ENCODE results near the gene PTPN23. TPM values are rescaled to one million over a fixed set of nuclear protein-coding genes. Genes with fewer than 3 reads are reported as not detected.

The PTPN23 gene
- total RNA-seq, 1 experiment from 2014 or later, result 53.5 TPM

DNA sequence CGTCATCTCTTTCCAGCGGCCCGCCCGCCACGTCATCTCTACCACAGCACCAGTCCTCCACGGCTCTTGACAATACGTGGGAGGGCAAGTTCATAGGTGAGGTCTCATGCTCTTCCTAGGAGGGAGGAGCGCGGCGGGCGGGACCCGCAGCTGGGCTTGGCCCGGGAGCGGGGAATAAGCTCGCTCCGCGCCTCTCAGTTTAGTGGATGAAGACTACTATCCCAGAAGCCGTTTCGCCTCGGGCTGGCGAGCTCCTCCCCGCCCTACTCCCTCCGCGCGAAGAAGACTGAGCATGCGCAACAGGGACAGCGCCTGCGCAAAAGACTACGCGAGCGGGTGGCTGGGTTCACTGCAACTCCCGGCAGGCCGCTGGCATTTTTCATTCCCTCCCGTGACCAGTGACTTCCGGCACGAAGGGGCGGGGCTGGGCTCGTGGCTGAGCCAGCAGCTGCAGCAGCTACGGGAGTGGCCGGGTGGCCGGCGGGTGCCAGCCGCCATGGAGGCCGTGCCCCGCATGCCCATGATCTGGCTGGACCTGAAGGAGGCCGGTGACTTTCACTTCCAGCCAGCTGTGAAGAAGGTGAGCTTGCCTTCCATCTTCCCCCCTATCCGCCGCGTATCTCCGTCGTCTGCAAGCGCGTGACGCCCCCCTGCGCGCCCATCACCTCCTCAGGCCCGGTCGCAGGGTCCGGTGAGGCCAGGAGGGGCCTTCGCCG is at the start of gene PTPN23 (continued):
- TF ChIP-seq, protein P1, sequence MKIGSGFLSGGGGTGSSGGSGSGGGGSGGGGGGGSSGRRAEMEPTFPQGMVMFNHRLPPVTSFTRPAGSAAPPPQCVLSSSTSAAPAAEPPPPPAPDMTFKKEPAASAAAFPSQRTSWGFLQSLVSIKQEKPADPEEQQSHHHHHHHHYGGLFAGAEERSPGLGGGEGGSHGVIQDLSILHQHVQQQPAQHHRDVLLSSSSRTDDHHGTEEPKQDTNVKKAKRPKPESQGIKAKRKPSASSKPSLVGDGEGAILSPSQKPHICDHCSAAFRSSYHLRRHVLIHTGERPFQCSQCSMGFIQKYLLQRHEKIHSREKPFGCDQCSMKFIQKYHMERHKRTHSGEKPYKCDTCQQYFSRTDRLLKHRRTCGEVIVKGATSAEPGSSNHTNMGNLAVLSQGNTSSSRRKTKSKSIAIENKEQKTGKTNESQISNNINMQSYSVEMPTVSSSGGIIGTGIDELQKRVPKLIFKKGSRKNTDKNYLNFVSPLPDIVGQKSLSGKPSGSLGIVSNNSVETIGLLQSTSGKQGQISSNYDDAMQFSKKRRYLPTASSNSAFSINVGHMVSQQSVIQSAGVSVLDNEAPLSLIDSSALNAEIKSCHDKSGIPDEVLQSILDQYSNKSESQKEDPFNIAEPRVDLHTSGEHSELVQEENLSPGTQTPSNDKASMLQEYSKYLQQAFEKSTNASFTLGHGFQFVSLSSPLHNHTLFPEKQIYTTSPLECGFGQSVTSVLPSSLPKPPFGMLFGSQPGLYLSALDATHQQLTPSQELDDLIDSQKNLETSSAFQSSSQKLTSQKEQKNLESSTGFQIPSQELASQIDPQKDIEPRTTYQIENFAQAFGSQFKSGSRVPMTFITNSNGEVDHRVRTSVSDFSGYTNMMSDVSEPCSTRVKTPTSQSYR (CRISPR knock-in tag; IDR thresholded peaks at IDR 0.05), result no peak
- TF ChIP-seq, protein P2, sequence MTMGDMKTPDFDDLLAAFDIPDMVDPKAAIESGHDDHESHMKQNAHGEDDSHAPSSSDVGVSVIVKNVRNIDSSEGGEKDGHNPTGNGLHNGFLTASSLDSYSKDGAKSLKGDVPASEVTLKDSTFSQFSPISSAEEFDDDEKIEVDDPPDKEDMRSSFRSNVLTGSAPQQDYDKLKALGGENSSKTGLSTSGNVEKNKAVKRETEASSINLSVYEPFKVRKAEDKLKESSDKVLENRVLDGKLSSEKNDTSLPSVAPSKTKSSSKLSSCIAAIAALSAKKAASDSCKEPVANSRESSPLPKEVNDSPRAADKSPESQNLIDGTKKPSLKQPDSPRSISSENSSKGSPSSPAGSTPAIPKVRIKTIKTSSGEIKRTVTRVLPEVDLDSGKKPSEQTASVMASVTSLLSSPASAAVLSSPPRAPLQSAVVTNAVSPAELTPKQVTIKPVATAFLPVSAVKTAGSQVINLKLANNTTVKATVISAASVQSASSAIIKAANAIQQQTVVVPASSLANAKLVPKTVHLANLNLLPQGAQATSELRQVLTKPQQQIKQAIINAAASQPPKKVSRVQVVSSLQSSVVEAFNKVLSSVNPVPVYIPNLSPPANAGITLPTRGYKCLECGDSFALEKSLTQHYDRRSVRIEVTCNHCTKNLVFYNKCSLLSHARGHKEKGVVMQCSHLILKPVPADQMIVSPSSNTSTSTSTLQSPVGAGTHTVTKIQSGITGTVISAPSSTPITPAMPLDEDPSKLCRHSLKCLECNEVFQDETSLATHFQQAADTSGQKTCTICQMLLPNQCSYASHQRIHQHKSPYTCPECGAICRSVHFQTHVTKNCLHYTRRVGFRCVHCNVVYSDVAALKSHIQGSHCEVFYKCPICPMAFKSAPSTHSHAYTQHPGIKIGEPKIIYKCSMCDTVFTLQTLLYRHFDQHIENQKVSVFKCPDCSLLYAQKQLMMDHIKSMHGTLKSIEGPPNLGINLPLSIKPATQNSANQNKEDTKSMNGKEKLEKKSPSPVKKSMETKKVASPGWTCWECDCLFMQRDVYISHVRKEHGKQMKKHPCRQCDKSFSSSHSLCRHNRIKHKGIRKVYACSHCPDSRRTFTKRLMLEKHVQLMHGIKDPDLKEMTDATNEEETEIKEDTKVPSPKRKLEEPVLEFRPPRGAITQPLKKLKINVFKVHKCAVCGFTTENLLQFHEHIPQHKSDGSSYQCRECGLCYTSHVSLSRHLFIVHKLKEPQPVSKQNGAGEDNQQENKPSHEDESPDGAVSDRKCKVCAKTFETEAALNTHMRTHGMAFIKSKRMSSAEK (CRISPR knock-in tag; IDR thresholded peaks at IDR 0.05; ENCODE audit: borderline replicate concordance), result no peak
- TF ChIP-seq FOXP1 (CRISPR knock-in tag; IDR thresholded peaks at IDR 0.05; ENCODE audit: borderline replicate concordance) (peak; percentile 74; the same call in 1 of the 2 replicates), TCF7 (CRISPR knock-in tag; IDR thresholded peaks at IDR 0.05; ENCODE audit: low read depth) (no peak), ZNF263 (CRISPR knock-in tag; IDR thresholded peaks at IDR 0.05; ENCODE audit: low read depth) (peak; percentile 63; the same call in 1 of the 2 replicates), SP1 (CRISPR knock-in tag; conservative IDR thresholded peaks at IDR 0.05) (peak; percentile 79; the same call in 1 of the 2 replicates), CREM (CRISPR knock-in tag; IDR thresholded peaks at IDR 0.05) (no peak), GTF2I (CRISPR knock-in tag; conservative IDR thresholded peaks at IDR 0.05) (no peak), ELF4 (CRISPR knock-in tag; IDR thresholded peaks at IDR 0.05; ENCODE audit: low read depth) (no peak), NR2C2 (CRISPR knock-in tag; IDR thresholded peaks at IDR 0.05) (no peak), ZNF121 (CRISPR knock-in tag; IDR thresholded peaks at IDR 0.05) (no peak), EMX1 (CRISPR knock-in tag; IDR thresholded peaks at IDR 0.05) (no peak), ZNF671 (CRISPR knock-in tag; IDR thresholded peaks at IDR 0.05) (no peak), KAT7 (CRISPR knock-in tag; IDR thresholded peaks at IDR 0.05; ENCODE audit: borderline replicate concordance) (no peak)
- TF ChIP-seq, protein P3, sequence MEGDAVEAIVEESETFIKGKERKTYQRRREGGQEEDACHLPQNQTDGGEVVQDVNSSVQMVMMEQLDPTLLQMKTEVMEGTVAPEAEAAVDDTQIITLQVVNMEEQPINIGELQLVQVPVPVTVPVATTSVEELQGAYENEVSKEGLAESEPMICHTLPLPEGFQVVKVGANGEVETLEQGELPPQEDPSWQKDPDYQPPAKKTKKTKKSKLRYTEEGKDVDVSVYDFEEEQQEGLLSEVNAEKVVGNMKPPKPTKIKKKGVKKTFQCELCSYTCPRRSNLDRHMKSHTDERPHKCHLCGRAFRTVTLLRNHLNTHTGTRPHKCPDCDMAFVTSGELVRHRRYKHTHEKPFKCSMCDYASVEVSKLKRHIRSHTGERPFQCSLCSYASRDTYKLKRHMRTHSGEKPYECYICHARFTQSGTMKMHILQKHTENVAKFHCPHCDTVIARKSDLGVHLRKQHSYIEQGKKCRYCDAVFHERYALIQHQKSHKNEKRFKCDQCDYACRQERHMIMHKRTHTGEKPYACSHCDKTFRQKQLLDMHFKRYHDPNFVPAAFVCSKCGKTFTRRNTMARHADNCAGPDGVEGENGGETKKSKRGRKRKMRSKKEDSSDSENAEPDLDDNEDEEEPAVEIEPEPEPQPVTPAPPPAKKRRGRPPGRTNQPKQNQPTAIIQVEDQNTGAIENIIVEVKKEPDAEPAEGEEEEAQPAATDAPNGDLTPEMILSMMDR (IDR thresholded peaks at IDR 0.05), result no peak
- TF ChIP-seq, protein P4, sequence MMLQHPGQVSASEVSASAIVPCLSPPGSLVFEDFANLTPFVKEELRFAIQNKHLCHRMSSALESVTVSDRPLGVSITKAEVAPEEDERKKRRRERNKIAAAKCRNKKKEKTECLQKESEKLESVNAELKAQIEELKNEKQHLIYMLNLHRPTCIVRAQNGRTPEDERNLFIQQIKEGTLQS (CRISPR knock-in tag; conservative IDR thresholded peaks at IDR 0.05), result no peak
- TF ChIP-seq, protein P5, sequence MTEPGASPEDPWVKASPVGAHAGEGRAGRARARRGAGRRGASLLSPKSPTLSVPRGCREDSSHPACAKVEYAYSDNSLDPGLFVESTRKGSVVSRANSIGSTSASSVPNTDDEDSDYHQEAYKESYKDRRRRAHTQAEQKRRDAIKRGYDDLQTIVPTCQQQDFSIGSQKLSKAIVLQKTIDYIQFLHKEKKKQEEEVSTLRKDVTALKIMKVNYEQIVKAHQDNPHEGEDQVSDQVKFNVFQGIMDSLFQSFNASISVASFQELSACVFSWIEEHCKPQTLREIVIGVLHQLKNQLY (CRISPR knock-in tag; IDR thresholded peaks at IDR 0.05), result no peak
- TF ChIP-seq, protein P6, sequence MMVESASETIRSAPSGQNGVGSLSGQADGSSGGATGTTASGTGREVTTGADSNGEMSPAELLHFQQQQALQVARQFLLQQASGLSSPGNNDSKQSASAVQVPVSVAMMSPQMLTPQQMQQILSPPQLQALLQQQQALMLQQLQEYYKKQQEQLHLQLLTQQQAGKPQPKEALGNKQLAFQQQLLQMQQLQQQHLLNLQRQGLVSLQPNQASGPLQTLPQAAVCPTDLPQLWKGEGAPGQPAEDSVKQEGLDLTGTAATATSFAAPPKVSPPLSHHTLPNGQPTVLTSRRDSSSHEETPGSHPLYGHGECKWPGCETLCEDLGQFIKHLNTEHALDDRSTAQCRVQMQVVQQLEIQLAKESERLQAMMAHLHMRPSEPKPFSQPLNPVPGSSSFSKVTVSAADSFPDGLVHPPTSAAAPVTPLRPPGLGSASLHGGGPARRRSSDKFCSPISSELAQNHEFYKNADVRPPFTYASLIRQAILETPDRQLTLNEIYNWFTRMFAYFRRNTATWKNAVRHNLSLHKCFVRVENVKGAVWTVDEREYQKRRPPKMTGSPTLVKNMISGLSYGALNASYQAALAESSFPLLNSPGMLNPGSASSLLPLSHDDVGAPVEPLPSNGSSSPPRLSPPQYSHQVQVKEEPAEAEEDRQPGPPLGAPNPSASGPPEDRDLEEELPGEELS (CRISPR knock-in tag; IDR thresholded peaks at IDR 0.05), result no peak; the same call in none of the 2 replicates
- TF ChIP-seq, protein P7, sequence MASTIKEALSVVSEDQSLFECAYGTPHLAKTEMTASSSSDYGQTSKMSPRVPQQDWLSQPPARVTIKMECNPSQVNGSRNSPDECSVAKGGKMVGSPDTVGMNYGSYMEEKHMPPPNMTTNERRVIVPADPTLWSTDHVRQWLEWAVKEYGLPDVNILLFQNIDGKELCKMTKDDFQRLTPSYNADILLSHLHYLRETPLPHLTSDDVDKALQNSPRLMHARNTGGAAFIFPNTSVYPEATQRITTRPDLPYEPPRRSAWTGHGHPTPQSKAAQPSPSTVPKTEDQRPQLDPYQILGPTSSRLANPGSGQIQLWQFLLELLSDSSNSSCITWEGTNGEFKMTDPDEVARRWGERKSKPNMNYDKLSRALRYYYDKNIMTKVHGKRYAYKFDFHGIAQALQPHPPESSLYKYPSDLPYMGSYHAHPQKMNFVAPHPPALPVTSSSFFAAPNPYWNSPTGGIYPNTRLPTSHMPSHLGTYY (CRISPR knock-in tag; IDR thresholded peaks at IDR 0.05), result no peak
- TF ChIP-seq, protein P8, sequence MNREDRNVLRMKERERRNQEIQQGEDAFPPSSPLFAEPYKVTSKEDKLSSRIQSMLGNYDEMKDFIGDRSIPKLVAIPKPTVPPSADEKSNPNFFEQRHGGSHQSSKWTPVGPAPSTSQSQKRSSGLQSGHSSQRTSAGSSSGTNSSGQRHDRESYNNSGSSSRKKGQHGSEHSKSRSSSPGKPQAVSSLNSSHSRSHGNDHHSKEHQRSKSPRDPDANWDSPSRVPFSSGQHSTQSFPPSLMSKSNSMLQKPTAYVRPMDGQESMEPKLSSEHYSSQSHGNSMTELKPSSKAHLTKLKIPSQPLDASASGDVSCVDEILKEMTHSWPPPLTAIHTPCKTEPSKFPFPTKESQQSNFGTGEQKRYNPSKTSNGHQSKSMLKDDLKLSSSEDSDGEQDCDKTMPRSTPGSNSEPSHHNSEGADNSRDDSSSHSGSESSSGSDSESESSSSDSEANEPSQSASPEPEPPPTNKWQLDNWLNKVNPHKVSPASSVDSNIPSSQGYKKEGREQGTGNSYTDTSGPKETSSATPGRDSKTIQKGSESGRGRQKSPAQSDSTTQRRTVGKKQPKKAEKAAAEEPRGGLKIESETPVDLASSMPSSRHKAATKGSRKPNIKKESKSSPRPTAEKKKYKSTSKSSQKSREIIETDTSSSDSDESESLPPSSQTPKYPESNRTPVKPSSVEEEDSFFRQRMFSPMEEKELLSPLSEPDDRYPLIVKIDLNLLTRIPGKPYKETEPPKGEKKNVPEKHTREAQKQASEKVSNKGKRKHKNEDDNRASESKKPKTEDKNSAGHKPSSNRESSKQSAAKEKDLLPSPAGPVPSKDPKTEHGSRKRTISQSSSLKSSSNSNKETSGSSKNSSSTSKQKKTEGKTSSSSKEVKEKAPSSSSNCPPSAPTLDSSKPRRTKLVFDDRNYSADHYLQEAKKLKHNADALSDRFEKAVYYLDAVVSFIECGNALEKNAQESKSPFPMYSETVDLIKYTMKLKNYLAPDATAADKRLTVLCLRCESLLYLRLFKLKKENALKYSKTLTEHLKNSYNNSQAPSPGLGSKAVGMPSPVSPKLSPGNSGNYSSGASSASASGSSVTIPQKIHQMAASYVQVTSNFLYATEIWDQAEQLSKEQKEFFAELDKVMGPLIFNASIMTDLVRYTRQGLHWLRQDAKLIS (CRISPR knock-in tag; IDR thresholded peaks at IDR 0.05; ENCODE audit: borderline replicate concordance), result no peak

Measured in WTC11 (cell line).